GM12864 (cell line): ENCODE measurements around the gene ACSF3.

Experiments used
- DNase-seq: peaks from one replicate; pipeline ENCODE4 v3.0.0-alpha.2; 2011; ENCODE audit warnings: low read depth
- H3K4me3 ChIP-seq: 2 replicates; pipeline ENCODE4 v1.5.1; 2011; ENCODE audit warnings: mild to moderate bottlenecking, low read depth, low read length, control low read depth
- CTCF ChIP-seq: IDR thresholded peaks from 2 replicates; pipeline ENCODE4 v1.5.1; 2011; ENCODE audit warnings: low read depth, mild to moderate bottlenecking, moderate library complexity, low read length, control low read depth, inconsistent platforms; ENCODE audit errors: missing control alignments

ACSF3 gene

DNA sequence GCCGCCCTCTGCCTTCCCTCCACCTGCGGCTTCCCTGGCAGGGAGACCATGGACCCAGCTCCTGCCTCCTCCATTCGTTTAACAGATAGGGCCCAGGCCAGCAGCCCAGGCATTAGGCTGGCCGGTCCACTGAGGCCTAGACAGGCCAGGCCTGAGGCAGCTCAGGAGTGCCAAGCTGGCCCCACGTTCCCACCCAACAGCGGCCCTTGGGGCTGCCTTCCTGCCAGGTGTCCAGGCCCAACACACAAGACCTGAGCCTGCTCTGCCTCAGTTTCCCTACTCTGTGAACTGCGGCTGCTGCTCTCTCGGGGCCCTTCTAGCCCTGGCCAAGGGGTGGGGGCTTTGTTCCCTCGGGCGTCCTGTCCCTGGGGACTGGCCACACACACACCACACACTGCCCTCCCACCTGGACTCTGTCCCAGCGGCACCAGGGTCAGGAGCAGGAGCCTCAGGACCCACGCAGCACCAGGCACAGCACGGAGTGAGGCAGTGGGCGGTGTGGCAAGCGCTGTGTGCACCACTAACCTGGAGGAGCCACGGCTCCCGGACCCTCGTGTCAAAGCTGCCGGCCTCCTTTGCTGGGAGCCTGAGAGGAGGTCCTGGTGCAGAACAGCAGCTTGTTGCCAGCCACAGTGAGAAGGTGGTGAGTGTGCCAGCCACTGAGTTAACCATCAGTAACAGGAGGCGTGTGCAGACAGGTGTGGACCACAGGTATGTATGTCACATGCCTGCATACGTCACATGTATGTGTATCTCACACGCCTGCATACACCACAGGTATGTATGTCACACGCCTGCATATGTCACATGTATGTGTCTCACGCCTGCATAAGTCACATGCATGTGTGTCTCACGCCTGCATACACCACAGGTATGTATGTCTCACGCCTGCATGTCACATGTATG lies 63.3 kb downstream of the ACSF3 start:
- no peak overlapping the region for H3K4me3 ChIP-seq
- DNase-seq = no peak
- TF ChIP-seq CTCF = no peak

DNA sequence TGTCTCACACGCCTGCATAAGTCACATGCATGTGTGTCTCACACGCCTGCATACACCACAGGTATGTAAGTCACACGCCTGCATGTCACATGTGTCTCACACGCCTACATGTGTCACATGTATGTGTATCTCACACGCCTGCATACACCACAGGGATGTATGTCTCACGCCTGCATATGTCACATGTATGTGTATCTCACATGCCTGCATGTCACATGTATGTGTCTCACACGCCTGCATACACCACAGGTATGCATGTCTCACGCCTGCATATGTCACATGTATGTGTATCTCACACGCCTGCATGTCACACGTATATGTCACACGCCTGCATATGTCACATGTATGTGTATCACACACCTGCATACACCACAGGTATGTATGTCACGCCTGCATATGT lies 64.1 kb downstream of the ACSF3 start:
- no peak overlapping the region for H3K4me3 ChIP-seq
- DNase-seq = no peak
- no peak for TF ChIP-seq CTCF

GRCh38 chr16:89159066-89159849 lies 65.6 kb downstream of the ACSF3 start:
- no peak for DNase-seq
- H3K4me3 ChIP-seq = no peak overlapping the region
- no peak for TF ChIP-seq CTCF

DNA sequence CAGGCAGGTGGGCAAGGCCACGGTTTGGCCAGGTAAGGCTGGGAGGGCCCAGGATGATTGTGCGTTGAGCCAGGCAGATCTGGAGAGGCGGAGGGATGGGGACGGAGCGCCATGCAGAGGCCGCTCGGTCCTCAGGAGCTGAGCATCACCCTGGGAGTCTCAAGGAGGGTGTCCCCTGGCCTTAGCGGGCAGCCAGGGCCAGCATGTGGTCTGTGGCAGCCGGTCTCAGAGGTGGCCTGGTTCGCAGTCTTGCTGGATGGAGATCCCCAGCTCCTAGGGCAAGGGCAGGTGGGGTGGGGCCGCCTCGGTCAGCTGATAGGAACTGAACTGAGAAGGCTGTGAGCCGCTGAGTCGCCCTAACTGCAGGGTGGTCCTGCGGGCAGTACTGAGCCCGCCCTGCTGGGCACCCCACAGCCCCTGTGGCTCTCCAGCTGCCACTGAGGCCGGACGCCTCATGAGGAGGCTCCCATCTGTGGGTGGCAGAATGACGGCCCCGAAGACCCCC lies 66.2 kb downstream of the ACSF3 start:
- DNase-seq = no peak
- H3K4me3 ChIP-seq = no peak overlapping the region
- no peak for TF ChIP-seq CTCF

- TF ChIP-seq CTCF = no peak
- H3K4me3 ChIP-seq = no peak overlapping the region
- no peak for DNase-seq
Measured at GRCh38 chr16:89160977-89161701, 67.5 kb downstream of the ACSF3 start.

GRCh38 chr16:89161763-89162713 lies 68.4 kb downstream of the ACSF3 start:
- TF ChIP-seq CTCF = no peak
- H3K4me3 ChIP-seq = no peak overlapping the region

More at GRCh38 chr16:89161763-89162713, 68.4 kb downstream of the ACSF3 start:
- DNase-seq = no peak
